ENCODE results near the gene TSGA10.
"Not testable (repeated sequence)": the region's sequence is repeated elsewhere in the genome, so short reads cannot be mapped to it uniquely, and the experiment has no call there.

TSGA10 gene

DNA sequence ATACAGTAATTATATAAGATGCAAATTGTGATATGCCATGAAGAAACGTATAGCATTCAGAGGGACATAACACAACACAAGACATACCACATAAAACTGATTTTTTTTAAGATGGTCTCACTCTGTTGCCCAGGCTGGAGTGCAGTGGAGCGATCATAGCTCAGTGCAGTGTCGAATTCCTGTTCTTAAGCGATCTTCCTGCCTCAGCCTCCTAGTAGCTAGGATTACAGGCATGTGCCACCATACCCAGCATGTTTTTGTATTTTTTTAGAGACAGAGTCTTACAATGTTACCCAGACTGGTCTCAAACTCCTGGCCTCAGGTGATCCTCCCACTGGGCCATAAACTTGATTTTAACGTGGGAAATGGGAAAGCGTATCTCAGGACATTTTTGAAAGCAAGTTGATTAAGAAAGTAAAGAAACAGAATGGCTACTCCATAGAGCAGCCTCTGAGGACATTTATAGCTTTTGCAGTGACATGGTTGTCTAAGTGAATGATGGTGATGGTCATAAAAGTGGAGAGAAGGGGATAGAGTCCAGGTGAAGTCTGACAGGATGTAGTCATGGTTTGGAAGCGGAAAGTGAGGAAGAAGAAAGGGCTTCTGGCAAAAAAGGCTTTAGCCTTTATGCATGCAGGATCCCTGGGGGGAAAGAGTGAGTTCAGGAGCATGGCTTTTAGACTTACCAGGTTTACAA, 2.4 kb downstream of the TSGA10 start:
- no peak for DNase-seq (ENCODE audit: low read depth)

DNA sequence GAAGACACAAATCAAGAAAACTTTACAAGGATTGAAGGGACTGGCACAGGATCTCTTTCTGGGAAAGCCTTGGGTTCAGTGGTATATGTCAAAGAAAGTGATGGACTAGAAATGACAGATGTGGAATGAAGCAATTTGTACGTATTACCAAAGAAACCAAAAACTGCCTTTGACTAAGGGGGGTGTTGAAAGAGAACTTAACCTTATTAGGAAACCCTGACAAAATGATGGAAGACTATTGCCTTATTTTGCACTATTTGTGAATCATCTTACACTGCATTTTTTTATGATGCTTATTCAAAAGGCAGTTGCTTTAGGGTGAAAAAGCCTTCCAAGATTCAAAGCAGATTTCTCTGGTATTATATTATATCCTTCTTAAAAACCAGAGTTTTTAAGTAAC, 4.0 kb downstream of the TSGA10 start:
- DNase-seq (ENCODE audit: low read depth) = peak; percentile 7

DNA sequence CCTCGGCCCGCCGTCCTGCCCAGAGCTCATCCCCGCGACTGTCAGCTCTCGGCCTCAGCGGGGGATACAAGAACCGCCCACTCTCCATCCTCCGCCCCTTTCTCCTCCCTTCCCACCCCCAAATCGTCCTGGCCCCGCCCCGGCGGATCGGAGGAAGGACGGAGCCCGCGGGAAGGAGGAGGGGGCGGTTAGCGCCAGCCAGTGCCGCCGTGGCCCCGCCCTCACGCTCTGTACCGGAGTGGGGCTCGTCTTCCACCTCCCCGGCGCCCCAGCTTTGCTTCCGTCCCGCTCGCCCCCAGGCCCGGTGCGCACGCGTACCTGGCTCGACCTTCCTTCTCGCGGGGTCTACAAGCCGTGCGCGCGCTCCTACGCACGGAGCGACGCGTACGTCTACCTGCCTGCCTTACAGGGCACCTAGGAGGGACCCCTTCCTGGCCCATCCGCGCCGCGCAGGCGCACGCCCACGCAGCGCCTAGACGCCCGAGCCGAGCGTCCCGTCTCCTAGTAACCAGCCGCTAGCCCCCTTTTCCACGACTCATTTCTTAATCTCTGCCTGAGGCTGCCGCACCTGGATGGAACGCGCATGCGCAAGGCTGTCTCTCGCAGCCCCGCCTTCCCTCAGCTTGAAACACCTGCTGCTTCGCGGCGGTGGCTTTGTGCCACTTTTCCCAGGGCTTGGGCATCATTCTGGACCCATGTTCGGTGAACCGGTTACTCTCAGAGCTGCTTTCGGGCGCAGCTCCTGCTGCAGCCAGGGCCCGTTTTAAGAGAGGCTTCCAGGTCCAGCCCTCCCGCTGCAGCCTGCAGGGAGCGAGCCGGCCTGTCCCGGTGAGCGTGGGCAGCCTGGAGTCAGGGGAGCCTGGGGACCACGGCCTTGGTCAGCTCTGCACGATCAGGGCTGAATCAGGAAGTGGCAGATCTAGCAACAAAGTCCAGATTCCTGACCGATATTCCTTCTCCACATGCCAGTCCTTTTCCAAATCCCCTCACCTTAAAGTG, 13.3 kb downstream of the TSGA10 start, which contains the start of gene C2orf15:
Gene C2orf15 (plus strand): TSS at position 598 of the 999 bp plus-strand sequence. CDS start 8,852 bp downstream, outside the sequence.
- DNase-seq (ENCODE audit: low read depth) = peak; percentile 85

DNA sequence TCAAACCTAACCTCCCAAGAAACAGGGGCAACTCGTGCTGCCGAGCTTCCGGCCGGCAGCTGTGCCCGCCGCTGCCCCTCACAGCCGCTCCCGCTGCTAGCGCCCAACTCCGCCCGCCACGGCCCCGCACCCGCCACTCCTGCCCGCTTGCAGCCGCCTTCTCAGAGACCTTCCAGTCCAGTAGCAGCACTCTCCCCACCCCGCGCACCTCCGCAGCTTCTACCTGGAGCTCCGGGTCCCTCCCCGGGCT, 14.0 kb downstream of the TSGA10 start:
- DNase-seq (ENCODE audit: low read depth) = peak; percentile 43

DNA sequence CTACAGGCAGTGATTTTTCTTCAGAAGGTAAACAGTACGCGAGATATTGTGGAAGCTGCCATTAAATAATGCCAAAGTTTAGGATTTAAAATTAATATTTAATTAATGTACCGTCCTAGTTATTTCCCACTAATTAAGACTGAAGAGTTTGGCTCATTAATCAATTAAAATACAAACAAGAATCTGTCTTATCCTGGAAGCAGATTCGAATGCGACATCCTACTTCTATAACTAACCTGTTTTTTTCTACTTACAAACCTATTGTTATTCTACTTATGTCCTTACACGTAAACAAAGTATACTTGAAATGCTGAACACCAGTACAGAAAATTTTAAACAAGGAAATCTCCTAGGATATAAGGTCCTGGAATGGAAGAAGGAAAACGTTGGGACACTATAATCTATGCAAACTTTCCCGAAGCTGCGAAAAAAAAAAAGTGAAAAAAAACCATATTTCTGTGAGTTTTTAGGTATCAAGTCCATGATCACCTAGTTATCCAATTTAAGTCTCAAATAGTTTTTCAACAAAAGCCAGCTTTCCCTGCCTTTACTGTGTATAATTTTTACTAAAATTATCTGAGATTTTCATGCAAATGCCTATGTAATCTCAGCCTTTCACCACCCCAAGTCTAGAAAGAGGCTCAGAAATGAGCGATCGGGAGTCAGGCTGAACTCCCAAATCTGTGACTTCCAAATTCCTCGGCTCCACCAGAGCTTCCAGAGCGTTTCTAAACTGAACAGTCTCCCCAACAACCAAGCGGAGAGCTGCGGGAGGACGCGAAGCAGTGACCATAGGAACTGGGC, 14.5 kb downstream of the TSGA10 start:
- no peak for DNase-seq (ENCODE audit: low read depth)

DNA sequence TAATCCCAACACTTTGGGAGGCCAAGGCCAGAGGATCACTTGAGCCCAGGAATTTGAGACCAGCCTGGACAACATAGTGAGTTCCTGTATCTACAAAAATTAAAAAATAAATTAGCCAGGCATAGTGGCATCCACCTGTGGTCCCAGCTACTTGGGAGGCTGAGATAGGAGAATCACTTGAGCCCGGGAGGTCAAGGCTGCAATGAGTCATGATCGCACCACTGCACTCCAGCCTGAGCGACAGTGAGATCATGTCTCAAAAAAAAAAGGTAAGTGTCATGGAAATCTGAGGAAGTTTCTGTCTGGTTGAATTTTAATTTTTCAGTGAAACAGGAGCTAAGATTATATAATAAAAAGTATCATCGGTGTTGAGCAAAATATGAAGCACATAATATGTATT, 15.7 kb downstream of the TSGA10 start:
- no peak for DNase-seq (ENCODE audit: low read depth)

DNA sequence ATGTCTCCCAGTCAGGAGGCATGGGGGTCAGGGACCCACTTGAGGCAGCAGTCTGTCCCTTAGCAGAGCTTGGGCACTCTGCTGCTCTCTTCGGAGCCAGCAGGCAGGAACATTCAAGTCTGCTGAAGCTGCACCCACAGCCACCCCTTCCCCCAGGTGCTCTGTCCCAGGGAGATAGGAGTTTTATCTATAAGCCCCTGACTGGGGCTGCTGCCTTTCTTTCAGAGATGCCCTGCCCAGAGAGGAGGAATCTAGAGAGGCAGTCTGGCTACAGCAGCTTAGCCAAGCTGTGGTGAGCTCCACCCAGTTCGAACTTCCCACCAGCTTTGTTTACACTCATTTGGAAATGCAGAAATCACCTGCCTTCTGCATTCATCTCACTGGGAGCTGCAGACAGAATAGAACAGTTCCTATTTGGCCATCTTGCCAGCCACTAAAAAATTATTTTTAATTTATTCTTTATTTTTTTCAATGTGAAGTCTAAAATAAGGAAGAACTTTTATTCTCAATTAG, 19.6 kb downstream of the TSGA10 start:
- not testable (repeated sequence) for DNase-seq (ENCODE audit: low read depth)

DNA sequence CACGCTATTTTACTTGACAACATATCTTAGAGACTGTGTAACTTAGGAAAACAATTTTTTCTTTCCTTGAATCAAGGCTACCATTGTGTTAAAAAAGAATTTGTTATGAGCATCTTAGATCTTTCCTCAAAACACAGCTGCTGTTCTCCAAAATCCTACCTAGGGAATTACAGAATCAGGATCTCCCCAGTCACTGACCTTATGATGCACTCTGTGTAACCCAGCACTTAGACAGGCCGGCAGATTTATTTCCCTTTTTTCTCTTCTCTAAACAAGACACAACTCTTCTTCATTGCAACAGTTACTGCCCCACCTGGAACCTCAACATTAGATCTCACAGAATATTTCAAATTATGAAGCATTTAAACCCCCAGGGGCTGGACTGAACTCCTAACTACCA, 26.8 kb downstream of the TSGA10 start:
- no peak for DNase-seq (ENCODE audit: low read depth)

DNA sequence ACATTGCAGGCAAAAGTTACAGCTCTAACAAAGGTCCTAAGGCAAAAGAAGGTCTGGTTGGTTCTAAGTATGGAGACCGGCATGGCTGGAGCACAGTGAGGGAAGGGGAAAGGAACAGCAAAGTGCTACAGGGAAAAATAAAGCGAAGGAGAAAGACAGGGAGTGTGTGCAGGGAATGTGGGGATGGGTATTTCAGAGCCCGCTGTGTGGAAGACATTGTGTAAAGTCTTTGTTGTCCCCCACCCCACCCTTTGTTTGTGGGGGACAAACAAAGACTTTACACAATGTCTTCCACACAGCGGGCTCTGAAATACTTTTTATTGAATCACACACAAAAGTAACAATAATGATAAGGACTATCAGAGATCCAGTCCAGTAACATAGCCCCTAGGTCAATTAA, 42.1 kb downstream of the TSGA10 start:
- no peak for DNase-seq (ENCODE audit: low read depth)

DNA sequence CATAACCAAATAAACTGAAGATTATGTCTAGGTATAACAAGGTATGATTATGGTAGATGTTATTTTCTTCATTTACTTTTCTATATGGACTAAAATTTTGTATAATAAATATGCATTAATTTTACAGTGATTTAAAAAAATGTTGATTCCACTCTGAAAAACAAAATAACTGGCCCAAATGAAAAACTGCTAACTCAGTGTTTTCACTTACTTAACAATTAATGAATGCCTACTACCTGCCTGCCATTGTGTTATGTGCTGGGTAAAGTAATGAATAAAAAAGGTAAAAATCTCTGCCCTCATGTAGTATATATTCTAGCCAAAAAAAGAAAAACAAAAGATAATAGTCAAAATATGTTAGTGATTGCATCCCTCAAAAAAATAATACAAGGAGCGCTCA, 42.8 kb downstream of the TSGA10 start:
- no peak for DNase-seq (ENCODE audit: low read depth)

DNA sequence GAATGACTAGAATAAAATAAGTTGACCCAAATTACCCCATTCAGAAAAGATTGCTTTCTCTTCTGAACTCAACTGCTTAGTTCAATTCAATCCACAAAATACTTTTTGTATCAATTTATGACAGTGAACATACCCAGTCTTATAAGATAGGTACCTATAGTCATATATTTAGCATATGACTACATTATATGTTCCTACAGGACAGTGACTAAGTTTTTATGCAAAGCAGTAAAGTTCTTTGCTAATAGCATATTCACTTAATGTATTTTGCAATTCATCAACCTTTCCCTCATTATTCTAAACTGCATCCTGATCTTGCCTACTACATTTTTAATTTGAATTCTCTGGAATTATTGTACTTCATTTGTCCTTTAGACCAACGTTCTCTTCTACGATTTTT, 43.5 kb downstream of the TSGA10 start:
- no peak for DNase-seq (ENCODE audit: low read depth)

DNA sequence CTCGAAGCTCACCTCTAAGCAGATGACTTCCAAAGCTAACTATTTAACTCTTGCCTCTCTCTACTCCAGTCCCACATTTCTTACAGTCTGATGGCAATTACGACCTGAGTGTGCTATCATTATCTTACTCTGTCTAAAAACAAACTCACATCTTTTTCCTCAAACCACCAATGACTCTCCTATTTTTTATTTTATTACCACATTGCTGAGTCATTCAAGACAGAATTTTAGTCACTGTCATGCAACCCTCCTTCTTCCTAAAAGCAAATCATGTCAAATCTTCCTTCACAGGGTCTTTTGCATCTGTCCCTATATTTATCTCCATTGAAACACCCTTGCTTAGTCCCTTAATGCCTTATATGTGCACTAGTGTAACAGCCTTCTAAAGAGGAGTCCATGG, 47.8 kb downstream of the TSGA10 start:
- DNase-seq (ENCODE audit: low read depth) = peak; percentile 9

DNA sequence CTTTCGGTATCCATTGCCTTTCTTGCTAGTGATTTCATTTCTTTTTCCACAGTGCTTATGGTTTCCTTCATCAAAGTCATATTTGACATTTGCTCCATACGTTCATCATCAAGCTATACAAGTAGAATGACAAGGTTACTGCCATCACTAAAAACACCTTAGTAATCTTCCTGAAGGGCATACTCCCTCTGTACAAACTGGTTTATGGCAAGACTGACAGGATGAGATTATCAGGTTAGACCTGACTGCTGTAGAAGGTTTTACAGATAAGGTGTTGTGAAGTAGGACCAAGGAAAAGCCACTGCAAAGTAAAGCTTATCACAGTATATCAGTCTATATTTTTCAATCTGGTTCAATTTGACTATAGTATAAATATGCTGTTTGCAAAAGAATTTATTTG, 50.7 kb downstream of the TSGA10 start:
- no peak for DNase-seq (ENCODE audit: low read depth)

DNA sequence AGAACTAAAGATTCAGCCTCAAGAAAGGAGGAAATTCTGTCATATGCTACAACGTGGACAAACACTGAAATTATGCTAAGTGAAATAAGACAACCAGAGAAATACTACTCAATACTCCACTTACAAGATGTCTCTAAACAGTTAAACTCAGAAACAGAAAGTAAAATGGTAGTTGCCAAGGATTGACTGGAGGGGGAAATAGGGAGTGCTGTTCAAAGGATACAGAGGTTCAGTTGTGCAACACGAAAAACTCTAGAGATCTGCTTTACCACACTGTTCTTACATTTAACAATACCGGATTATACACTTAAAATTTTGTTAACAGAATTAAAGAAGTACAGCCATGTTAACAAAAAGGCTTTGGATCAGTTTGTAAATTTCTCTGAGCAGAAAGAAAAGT, 53.0 kb downstream of the TSGA10 start:
- DNase-seq (ENCODE audit: low read depth) = peak; percentile 4

DNA sequence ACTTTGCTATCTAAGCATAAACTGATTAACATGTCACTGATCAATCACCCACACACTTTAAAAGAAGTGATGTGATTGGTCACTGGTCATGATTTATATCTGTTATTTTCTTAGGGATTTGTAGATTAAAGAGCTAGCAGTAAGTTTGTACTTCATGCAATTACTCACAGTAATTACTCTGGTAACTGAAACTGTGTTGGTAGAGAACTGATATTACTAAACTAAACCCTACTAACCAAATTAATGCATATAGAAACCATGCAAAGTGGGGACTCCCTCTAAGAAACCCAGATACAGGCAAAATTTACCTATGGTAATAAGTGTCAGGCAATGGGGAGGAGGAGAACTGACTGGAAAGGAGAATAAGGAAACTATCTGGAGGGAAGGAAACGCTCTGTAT, 58.0 kb downstream of the TSGA10 start:
- DNase-seq (ENCODE audit: low read depth) = no peak

DNA sequence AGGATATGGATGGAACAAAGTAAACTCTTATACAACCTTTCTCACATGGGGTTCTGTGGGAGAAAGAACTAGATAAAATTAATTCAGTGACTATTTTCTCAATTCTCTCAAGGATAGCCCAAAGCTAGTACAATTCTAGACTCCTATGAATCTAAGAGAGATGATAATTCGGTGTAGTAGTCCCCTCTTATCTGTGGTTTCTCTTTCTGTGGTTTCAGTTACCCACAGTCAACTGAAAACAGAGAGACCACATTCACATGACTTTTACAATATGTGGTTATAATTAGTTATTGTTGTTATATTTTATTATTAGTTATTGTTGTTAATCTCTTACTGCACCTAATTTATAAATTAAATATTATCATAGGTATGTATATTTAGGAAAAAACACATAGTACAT, 66.7 kb downstream of the TSGA10 start:
- no peak for DNase-seq (ENCODE audit: low read depth)

DNA sequence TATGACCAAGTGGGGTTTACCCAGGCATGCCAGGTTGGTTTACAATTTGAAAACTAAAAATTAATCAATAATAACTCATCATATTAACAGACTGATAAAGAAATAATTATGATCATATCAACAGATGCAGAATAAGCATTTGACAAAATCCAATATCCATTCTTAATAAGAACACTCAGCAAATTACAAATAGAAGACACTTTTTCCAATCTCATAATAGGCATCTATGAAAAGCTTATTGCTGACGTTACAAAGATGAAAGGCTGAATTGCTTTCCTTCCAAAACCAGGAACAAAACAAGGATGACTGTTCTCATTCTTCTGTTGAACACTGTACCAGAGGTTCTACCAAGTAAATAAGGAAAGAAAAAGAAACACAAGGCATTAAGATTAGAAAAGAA, 68.4 kb downstream of the TSGA10 start:
- no peak for DNase-seq (ENCODE audit: low read depth)

DNA sequence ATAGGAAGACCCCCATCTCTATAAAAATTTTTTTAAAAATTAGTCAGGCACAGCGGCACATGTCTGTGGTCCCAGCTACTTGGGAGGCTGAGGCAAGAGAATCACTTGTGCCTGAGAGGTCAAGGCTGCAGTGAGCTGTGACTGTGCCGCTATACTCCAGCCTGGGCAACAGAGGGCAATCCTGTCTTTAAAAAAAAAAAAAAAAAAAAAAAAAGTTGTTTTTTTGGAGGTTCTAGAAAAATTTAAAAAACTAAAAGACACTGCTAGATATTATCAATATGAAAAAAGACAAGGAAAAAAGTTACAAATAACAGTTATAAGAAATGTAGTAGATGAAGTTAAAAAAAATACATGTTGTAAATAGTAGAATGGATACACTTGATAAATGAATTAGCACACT, 69.3 kb downstream of the TSGA10 start:
- DNase-seq (ENCODE audit: low read depth) = peak; percentile 33

DNA sequence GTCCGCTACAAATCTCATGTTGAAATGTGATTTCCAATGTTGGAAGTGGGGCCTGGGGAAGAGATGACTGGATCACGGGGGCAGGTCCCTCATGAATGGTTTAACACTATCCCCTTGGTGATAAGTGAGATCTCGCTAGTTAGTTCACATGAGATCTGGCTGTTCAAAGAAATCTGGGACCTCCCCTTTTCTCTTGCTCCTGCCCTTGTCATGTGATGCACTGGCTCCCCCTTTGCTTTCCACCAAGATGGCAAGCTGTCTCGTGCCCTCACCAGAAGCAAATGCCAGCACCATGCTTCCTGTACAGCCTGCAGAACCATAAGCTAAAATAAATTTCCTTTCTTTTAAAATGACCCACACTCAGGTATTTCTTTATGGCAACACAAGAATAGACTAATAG, 70.5 kb downstream of the TSGA10 start:
- no peak for DNase-seq (ENCODE audit: low read depth)

DNA sequence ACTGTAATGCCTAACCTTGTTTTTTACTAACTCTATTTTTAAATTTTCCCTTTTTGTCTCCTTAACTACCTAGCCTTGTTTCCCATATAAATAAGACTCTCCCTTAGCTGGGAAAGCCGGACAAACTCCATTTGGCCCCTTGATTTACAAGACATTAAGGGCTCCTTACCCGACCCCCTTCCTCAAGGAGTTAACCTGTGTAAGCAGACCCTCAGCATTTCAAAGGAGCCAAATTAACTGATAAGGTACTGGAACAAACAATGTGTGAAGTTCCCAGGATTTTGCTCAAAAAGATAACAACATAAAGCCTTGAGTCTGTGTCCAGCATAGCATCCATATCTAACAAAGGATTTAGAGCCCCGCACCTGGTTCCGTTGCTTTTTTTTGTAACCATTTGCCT, 72.9 kb downstream of the TSGA10 start:
- DNase-seq (ENCODE audit: low read depth) = no peak

DNA sequence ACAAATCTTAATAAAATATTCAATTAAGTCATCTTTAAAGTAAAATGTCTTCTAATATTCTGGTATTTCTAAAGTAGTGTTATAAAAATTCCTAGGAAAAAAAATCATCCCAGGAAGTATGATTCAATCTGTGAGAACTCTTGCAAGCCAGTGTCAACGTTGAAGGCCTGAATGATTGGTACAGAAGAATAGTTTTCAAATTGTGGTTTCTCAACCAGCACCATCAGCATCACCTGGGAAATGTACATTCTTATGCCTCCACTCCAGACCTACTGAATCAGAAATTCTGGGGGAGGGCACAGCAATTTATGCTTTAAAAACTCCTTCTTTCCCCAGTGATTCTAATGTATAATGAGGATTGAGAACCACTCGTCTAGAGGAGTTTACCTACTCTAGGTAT, 75.5 kb downstream of the TSGA10 start:
- peak; percentile 11 for DNase-seq (ENCODE audit: low read depth)

DNA sequence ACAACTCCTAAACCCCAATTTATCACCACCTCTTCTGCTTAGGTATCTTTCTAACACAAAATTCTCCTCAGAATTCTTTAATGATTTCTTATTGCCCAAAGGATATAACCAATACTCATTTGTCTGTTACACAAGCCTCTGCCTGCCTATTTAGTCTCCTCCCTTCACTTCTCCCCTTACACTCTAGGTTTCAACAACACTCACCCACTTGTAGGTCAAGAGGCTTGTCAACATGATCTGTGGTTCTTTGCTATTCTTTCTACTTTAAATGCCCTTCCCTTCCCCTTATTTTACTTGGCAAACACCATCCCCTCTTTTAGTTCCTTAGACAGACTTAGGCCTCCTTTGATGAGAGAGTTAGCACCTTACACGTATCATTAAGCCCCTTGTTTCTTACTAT, 82.2 kb downstream of the TSGA10 start:
- no peak for DNase-seq (ENCODE audit: low read depth)
